ENCODE measurements around the gene WDR4.
"Not testable (repeated sequence)": the region's sequence is repeated elsewhere in the genome, so short reads cannot be mapped to it uniquely, and the experiment has no call there.

Gene WDR4

GRCh38 chr21:42809577-42810475, 69.5 kb downstream of the WDR4 start:
- no peak for DNase-seq

- DNase-seq = no peak
Measured at GRCh38 chr21:42809171-42809570, 70.2 kb downstream of the WDR4 start.

GRCh38 chr21:42807938-42808613, 71.3 kb downstream of the WDR4 start:
- no peak for DNase-seq

- not testable (repeated sequence) for DNase-seq
Measured at GRCh38 chr21:42807293-42807895, 71.9 kb downstream of the WDR4 start.

GRCh38 chr21:42806509-42807140, 72.7 kb downstream of the WDR4 start:
- DNase-seq = no peak

- DNase-seq = not testable (repeated sequence)
Measured at GRCh38 chr21:42801616-42802015, 77.7 kb downstream of the WDR4 start.

- DNase-seq = no peak
Measured at GRCh38 chr21:42799948-42800347, 79.4 kb downstream of the WDR4 start.

GRCh38 chr21:42799516-42799915, 79.8 kb downstream of the WDR4 start:
- DNase-seq = no peak
